GM19238 (cell line): ENCODE data around the gene GCK.

Experiments
- DNase-seq: peaks from one replicate; pipeline ENCODE4 v3.0.0; 2011; ENCODE audit warnings: low spot score; ENCODE audit not compliant: insufficient read length

The GCK gene

GRCh38 chr7:44222776-44223261 lies 33.6 kb upstream of the GCK start:
- no peak for DNase-seq

- no peak for DNase-seq
These were observed 32.8 kb upstream of the GCK start for GRCh38 chr7:44222074-44222473.

GRCh38 chr7:44221231-44221791 lies 32.1 kb upstream of the GCK start:
- DNase-seq: no peak

- no peak for DNase-seq
These were observed 31.3 kb upstream of the GCK start for GRCh38 chr7:44220358-44221112.

GRCh38 chr7:44220046-44220357 lies 30.8 kb upstream of the GCK start:
- DNase-seq: no peak

GRCh38 chr7:44219371-44220045 lies 30.3 kb upstream of the GCK start:
- DNase-seq: no peak

- DNase-seq: no peak
These were observed 29.4 kb upstream of the GCK start for GRCh38 chr7:44218418-44219201.

- no peak for DNase-seq
These were observed 28.7 kb upstream of the GCK start for GRCh38 chr7:44217852-44218402.

GRCh38 chr7:44217223-44217714 lies 28.0 kb upstream of the GCK start:
- DNase-seq: no peak

GRCh38 chr7:44216521-44217222 lies 27.4 kb upstream of the GCK start:
- no peak for DNase-seq

GRCh38 chr7:44216019-44216418 lies 26.8 kb upstream of the GCK start:
- DNase-seq: no peak

GRCh38 chr7:44215531-44215930 lies 26.3 kb upstream of the GCK start:
- DNase-seq: no peak

- no peak for DNase-seq
These were observed 24.7 kb upstream of the GCK start for GRCh38 chr7:44213877-44214388.

- no peak for DNase-seq
These were observed 24.1 kb upstream of the GCK start for GRCh38 chr7:44213206-44213876.

- no peak for DNase-seq
These were observed 23.4 kb upstream of the GCK start for GRCh38 chr7:44212581-44213184.

GRCh38 chr7:44212018-44212417 lies 22.8 kb upstream of the GCK start:
- DNase-seq: no peak

- no peak for DNase-seq
These were observed 22.0 kb upstream of the GCK start for GRCh38 chr7:44211126-44211675.

- no peak for DNase-seq
These were observed 20.9 kb upstream of the GCK start for GRCh38 chr7:44210107-44210506.

GRCh38 chr7:44208085-44208484 lies 18.8 kb upstream of the GCK start:
- DNase-seq: no peak
